ENCODE results near the gene DNAL1.
"Not testable (repeated sequence)": the region's sequence is repeated elsewhere in the genome, so short reads cannot be mapped to it uniquely, and the experiment has no call there.

Gene DNAL1

DNA sequence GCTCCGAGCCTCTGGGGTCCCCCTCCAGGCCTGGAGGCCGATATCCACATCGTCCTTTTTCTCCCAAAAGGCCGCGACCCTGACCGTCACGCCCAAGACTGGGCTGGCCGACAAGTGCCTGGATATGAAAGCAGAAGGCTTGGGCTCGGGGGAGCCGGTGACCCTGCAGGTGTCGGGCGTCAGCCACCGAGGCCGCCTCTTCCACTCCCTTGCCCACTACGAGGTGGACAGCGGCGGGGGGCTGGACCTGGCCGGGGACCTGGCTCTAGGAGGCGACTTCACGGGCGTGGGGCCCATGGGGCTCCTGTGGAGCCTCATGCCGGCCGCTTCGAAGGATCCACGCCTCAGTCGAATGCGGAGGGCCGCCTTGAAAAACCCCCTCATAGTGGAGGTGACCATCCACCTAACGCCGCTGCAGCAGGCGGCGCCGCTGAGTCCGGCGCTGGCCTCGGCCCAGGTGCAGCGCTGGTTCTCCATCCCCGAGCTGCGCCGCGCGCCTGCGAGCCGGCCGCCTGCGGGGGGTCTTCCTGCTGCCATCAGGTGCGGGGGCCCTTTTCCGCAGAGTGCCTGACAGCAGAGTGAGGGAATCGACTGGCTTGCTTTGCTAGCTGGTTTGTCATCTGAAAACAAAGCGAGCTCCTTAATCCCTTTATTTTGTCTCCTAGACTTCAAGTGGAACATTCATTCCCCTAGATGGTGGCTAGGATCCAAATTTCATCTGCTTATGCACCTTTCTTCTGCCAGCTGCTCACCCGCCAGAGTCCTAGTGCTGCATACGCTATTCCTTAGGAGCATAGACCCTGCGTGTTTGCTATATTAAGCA, 10.6 kb upstream of the DNAL1 start:
- in situ Hi-C loops (cut with MboI; ENCODE audit: low pct_unique_long_range_greater_than_20kb, low sequenced_read_pairs), result no loop called here
- DNase-seq, result no peak

DNA sequence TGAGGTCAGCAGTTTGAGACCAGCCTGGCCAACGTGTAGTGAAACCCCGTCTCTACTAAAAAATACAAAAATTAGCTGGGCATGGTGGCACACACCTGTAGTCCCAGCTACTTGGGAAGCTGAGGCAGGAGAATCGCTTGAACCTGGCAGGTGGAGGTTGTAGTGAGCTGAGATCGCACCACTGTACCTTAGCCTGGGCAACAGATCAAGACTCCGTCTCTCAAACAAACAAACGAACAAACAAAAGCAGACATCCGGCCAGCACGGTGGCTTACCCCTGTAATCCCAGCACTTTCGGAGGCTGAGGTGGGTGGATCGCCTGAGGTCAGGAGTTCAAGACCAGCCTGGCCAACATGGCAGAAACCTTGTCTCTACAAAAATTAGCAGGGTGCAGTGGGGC, 8.4 kb upstream of the DNAL1 start:
- DNase-seq; in situ Hi-C loops (cut with MboI; ENCODE audit: low pct_unique_long_range_greater_than_20kb, low sequenced_read_pairs): not testable (repeated sequence)

DNA sequence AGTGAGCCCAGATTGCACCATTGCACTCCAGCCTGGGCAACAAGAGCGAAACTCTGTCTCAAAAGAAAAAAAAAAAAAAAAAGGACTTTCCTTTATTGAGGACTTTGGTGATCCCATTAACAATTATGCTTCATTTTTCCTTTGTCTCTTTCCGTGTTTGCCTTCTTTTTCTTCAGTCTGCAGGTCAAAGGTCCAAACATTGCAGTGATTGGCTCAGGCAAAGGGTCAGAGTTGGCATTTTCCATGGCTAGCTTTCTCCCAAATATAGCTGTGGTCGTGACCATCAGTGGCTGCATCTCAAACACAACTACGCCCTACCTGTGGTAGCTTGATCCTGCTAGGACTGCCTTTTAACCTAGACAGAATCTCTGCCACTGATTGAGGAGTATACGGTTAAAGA, 7.0 kb upstream of the DNAL1 start:
- in situ Hi-C loops (cut with MboI; ENCODE audit: low pct_unique_long_range_greater_than_20kb, low sequenced_read_pairs), result no loop called here
- no peak for DNase-seq

DNA sequence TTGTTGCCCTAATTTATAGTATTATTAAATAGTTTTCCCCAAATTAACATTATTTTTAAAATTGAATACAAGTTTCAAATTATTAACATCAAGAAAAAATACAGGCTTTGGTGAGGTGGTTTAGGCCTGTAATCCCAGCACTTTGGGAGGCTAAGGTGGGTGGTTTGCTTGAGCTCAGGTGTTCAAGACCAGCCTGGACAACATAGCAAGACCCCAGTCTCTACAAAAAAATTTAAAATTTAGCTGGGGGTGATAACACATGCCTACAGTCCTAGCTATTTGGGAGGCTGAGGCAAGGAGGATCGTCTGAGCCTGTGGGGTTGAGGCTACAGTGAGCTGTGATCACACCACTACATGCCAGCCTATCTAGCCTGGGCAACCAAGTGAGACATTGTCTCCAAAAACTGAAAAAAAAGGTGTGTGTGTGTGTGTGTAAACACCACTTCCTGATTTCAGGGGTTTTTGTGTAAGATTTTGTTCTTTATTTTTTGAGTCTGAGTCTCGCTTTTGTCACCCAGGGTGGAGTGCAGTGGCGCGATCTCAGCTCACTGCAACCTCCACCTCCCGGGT, 3.9 kb upstream of the DNAL1 start:
- in situ Hi-C loops (cut with MboI; ENCODE audit: low pct_unique_long_range_greater_than_20kb, low sequenced_read_pairs), result no loop called here
- DNase-seq, result no peak

DNA sequence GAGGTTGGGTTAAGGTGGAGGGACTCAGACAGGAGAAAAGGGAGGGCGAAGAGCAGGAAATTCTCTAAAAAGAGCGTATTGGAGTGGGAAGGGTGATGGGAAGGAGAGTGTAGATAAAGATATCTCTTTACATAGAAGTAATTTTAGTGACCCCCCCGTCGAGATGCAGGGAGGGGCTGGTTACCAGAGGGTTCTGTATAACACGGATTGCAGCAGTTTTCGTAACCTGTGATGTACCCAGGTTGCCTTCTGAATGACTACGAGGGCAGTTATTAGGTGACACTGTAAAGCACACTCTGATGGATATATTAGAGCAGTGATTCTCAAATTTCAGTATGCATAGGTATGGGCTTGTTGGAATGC, 443 bp downstream of the DNAL1 start:
- in situ Hi-C loops (cut with MboI; ENCODE audit: low pct_unique_long_range_greater_than_20kb, low sequenced_read_pairs), result no loop called here
- DNase-seq, result no peak

DNA sequence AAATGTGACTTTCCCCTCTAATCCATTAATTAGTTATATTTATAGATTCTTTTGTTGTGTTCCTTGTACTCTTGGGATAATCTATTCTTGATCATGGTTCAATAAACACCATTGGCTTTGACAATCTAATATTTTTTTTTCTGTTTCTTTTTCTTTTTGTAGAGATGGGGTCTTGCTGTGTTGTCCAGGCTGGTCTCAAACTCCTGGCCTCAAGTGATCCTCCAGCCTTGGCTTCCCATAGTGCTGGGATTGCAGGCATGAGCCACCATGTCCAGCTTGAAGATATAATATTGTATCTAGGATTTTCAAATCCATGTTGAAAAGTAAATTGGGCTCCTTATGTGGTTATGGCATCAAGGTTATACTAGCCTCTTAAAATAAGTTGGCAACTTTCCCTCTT, 6.2 kb downstream of the DNAL1 start:
- DNase-seq, result no peak

DNA sequence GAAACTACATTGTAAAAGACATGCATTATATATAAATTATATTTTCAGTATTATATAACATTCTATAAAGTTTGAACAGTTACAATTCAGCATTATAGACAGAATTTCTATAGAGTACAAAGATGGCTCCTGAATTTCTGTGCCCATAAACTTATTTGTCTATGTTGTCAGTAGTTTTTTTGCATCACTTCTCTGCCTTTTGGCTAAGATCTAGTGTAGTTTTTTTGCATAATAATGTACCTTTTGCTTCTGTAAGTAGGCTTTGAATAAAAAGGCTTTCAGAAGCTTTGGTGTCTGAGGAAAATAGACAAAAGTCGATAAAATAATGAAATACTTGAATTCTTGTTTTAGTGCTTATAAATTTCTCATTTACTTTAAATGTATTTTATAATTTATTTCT, 11.1 kb downstream of the DNAL1 start:
- in situ Hi-C loops (cut with MboI; ENCODE audit: low pct_unique_long_range_greater_than_20kb, low sequenced_read_pairs), result no loop called here
- no peak for DNase-seq

More for the DNA sequence above, 6.2 kb downstream of the DNAL1 start:
- in situ Hi-C loops (cut with MboI; ENCODE audit: low pct_unique_long_range_greater_than_20kb, low sequenced_read_pairs), result no loop called here

DNA sequence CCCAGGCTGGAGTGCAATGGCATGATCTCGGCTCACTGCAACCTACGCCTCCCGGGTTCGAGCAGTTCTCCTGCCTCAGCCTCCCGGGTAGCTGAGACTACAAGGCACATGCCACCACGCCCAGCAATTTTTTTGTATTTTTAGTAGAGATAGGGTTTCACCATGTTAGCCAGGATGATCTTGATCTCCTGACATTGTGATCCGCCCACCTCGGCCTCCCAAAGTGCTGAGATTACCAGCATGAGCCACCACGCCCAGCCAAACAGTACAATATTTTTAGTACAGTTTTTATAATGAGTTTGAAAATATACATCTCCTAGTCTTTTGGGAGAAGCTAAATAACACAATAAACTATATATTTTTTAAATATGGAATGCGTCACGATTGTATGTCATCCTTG, 14.4 kb downstream of the DNAL1 start:
- in situ Hi-C loops (cut with MboI; ENCODE audit: low pct_unique_long_range_greater_than_20kb, low sequenced_read_pairs); DNase-seq: not testable (repeated sequence)

DNA sequence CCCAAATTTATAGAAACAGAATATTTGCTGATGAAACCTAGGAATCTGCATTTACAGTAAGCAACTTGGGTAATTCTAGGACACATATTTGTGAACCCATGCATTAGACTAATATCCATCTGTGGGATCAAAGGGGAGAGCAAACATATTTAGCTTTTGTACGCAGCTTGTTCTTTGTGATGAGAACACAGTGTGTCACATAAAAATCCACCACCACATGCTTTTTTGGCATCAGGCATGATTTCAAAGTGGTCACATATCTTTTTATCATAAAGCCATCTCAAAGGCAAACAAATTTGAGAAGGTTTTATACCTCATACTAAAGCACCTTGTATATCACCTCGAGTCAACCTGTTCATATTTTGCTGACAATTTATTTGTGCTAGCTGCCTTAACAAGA, 15.7 kb downstream of the DNAL1 start:
- in situ Hi-C loops (cut with MboI; ENCODE audit: low pct_unique_long_range_greater_than_20kb, low sequenced_read_pairs), result no loop called here

DNA sequence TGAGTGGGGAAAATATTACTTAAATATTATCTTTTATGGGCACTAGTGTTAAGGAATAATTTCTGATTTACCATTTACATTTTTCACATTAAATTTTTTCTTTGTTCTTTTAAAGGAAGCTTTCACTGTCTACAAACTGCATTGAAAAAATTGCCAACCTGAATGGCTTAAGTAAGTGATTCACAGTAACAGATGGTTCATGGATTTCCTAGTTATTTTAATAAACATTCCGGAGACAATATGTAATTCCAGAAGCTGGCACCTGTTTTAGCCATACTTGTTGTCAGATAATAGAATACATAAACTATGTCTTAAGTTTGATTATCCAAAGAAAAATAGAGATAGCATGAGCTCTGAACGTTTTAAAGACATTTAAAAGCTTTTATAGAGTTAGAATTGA, 17.1 kb downstream of the DNAL1 start:
- in situ Hi-C loops (cut with MboI; ENCODE audit: low pct_unique_long_range_greater_than_20kb, low sequenced_read_pairs), result no loop called here
- DNase-seq, result no peak

More for the DNA sequence above, 15.7 kb downstream of the DNAL1 start:
- no peak for DNase-seq

DNA sequence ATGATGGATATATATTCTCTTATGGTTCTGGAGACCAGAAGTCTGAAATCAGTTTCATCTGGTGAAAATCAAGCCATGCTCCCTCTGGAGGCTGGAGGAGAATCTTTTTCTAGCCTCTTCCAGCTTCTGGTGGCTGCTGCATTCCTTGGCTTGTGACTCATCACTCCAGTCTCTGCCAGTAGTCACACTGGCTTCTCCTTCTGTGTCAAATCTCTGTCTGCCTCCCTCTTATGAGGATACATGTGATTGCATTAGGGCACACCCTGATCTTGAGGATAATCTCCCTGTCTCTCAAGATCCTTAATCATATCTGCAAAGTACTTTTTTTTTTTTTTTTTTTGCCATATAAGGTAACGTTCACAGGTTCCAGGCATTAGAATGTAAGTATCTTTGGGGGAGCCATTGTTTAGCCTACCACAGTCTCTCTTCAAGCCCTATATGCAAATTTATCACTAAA, 17.7 kb downstream of the DNAL1 start:
- DNase-seq, result peak; percentile 25
- in situ Hi-C loops (cut with MboI; ENCODE audit: low pct_unique_long_range_greater_than_20kb, low sequenced_read_pairs), result no loop called here

DNA sequence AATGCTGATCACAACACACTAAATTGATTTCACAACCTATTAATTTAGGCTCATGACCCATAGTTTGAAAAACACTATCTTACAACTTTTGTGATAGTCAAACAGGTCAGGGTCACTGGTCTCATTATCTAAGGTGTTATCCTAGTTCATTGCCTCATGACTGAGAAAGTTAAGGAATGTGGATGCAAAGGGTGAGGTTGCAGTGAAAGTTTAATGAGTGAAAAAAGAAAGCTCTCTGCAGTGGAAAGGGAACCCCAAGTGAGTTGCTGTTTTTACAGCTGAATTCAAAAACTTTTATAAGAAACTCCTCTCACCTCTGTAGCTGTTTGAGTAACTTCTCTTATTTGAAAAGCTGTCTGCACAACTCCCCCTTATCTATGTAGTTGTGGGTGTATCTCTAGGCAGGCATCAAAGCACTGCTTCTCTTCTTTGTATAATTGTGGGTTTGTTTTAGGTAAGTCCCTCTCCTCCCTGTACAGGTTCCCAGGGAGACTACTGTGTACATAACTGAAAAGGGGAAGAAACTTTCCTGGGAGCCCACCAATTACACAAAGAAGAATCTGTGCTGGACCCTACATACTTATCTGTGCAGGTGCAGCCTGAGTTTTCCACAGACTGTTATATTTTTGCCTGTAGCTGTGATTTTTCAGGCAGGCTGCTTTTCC, 18.9 kb downstream of the DNAL1 start:
- in situ Hi-C loops (cut with MboI; ENCODE audit: low pct_unique_long_range_greater_than_20kb, low sequenced_read_pairs), result no loop called here
- peak; percentile 22 for DNase-seq

DNA sequence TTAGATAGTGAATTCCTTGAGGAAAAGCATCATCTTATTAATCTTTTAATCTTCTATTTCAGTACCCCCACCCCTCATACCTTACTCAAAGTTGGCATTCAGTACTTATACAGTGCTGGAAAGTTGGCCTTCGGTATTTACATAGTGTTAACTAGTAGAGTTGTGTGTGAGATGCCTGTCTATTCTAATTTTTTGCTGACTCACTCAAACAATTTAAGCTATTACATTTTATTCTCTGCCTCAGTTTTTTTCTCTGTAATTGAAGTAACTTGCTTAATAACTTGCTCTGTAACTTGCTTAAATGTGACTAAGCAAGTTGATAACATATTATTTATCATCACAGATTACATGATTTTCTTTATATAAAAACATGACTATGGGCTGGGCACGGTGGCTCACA, 20.3 kb downstream of the DNAL1 start:
- no peak for DNase-seq
- in situ Hi-C loops (cut with MboI; ENCODE audit: low pct_unique_long_range_greater_than_20kb, low sequenced_read_pairs), result no loop called here

DNA sequence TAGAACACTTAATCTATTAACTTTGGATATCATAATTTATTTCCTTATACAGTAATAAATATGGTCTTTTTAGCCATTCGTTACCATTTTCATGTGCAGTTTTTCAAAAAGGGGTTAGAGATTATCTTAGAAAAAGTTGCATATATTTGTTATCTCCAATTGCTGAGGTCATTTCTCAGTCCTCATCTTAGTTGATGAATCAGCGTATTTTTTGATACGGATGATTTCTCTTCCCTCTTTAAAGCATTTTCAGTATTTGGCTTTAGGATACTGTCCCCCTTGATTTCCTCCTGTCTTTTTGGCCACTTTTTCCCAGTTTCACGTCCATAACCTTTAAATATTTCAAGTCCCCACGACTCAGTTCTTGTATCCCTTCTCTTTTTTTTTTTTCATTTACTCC, 21.8 kb downstream of the DNAL1 start:
- in situ Hi-C loops (cut with MboI; ENCODE audit: low pct_unique_long_range_greater_than_20kb, low sequenced_read_pairs), result no loop called here

DNA sequence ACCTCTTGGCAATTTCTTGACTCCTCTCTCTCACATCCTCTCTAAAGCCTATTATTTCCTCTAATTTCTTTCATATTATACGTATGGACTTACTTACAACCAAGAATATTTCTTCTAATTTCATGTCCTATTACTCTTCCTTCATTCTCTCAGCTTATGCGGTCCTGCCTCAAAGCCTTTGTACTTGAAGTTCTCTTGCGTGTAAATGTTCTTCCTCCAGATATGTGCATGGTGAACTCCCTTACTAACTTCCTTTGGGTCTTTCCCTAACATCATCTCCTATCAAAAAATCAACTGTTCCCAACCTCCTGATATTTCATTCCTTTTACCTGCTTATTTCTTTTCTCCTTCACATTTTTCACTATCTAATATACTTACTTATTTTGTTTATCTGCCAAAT, 23.1 kb downstream of the DNAL1 start:
- in situ Hi-C loops (cut with MboI; ENCODE audit: low pct_unique_long_range_greater_than_20kb, low sequenced_read_pairs), result no loop called here
- DNase-seq, result no peak

More for the DNA sequence above, 21.8 kb downstream of the DNAL1 start:
- DNase-seq, result no peak

DNA sequence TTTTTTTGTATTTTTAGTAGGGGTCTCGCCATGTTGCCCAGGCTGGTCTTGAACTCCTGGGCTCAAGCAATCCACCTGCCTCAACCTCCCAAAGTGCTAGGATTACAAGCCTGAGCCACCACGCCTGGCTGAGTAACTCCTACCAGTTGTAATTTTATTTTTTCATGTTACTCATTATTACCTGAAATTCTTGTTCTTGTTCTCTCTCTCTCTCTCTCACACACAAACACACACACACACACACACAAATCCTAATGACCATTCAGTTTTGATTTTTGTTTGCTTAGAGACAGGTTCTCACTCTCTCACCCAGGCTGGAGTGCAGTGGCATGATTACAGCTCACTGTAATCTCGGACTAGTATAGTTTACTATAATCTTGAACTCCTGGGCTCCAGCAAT, 30.2 kb downstream of the DNAL1 start:
- in situ Hi-C loops (cut with MboI; ENCODE audit: low pct_unique_long_range_greater_than_20kb, low sequenced_read_pairs), result no loop called here
- no peak for DNase-seq

DNA sequence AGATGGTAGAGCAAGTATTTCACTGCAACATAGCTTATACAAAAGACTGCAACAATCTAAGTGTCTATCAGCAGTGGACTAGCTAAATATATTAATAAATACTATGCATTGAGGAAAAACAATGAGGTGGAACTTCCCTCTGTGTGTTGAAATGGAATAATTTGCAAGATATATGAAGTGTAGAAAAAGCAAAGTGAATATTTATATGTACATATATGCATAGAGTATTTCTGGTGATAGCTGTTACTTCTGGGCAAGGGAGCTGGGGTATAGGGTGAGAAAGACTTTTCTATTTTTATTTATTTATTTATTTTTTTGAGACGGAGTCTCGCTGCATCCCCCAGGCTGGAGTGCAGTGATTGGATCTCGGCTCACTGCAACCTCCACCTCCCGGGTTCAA, 33.9 kb downstream of the DNAL1 start:
- no peak for DNase-seq
- in situ Hi-C loops (cut with MboI; ENCODE audit: low pct_unique_long_range_greater_than_20kb, low sequenced_read_pairs), result no loop called here

DNA sequence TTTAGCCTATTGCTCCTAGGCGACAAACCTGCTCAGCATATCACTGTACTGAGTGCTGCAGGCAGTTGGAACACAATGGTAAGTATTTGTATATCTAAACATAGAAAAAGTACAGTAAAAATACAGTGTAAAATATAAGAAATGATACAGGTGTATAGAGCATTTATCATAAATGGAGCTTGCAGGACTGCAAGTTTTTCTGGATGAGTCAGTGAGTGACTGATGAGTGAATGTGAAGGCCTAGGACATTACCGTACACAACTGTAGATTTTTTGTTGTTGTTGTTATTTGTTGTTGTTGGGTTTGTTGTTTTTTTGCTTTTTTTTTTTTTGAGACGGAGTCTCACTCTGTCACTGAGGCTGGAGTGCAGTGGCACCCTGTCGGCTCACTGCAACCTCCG, 36.0 kb downstream of the DNAL1 start:
- no peak for DNase-seq
- in situ Hi-C loops (cut with MboI; ENCODE audit: low pct_unique_long_range_greater_than_20kb, low sequenced_read_pairs), result no loop called here

DNA sequence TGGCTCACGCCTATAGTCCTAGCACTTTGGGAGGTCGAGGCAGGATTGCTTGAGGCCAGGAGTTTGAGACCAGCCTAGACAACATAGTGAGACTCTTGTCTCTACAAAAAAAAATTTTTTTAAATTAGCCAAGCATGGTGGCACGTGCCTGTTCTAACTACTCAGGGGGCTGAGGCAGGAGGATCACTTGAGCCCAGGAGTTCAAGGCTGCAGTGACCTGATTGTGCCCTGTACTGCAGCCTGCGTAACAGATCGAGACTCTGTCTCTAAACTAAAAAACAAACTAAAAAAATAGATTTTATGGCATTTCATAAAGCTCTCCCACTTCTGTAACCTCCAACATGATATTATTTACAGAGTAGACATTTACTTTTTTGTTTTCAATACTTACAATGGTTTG, 39.8 kb downstream of the DNAL1 start:
- in situ Hi-C loops (cut with MboI; ENCODE audit: low pct_unique_long_range_greater_than_20kb, low sequenced_read_pairs), result no loop called here
- DNase-seq, result no peak

DNA sequence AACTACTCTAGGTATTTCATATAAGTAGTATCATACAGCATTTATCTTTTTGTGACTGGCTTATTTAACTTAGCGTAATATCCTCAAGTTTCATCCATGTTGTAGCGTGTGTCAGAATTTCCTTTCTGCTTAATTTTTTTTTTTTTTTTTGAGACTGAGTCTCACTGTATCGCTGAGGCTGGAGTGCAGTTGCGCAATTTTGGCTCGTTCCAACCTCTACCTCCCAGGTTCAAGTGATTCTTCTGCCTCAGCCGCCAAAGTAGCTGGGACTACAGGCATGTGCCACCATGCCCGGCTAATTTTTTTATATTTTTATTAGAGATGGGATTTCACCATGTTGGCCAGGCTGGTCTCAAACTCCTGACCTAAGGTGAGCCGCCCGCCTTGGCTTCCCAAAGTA, 40.5 kb downstream of the DNAL1 start:
- peak; percentile 26 for DNase-seq
- in situ Hi-C loops (cut with MboI; ENCODE audit: low pct_unique_long_range_greater_than_20kb, low sequenced_read_pairs), result no loop called here
